SK-N-SH (cell line): ENCODE measurements around the gene IKBIP. TPM values are rescaled to one million over a fixed set of nuclear protein-coding genes. Genes with fewer than 3 reads are reported as not detected.

Experiments used
- CTCF ChIA-PET: fragments of 300-600, 350-600 bp; formaldehyde crosslinking; extraction: SDS; loops from one replicate; lab custom pipeline; 2021; lab: Yijun Ruan, JAX
- POLR2A ChIA-PET: fragments of 350-600 bp; sonication (Branson Sonifier 250); formaldehyde crosslinking; extraction: SDS; loops from one replicate; lab custom pipeline; 2020; ENCODE audit warnings: antibody characterized with exemption, inconsistent platforms; lab: Yijun Ruan, JAX
- DNase-seq: peaks from one replicate; pipeline ENCODE4 v3.0.0; 2012
- H2AFZ ChIP-seq: fragments of 200-600 bp; sonication (generic); 2 replicates; pipeline ENCODE4 v1.8.1; 2016; ENCODE audit warnings: antibody characterized with exemption, mild to moderate bottlenecking, low read depth
- H3F3A ChIP-seq: fragments of 200-600 bp; sonication (generic); replicated peaks from 2 replicates; pipeline ENCODE3; 2016; ENCODE audit warnings: antibody characterized with exemption, mild to moderate bottlenecking; ENCODE audit not compliant: insufficient read depth
- H3K27ac ChIP-seq, 2 experiments: fragments of 200-500 bp in 1 of 2; fragments of 200-600 bp in 1 of 2; sonication (Bioruptor generic) in 1 of 2; sonication (generic), shearing (Covaris generic) in 1 of 2; 2 replicates each; pipeline versions ENCODE4 v1.5.1 to v1.6.1; 2014 to 2016; ENCODE audit warnings: low read depth in 2 of 2, inconsistent platforms in 1 of 2, low read length in 1 of 2, mild to moderate bottlenecking in 1 of 2, mixed read lengths in 1 of 2
- H3K27me3 ChIP-seq: fragments of 200-600 bp; sonication (generic), shearing (Covaris generic); 2 replicates; pipeline ENCODE4 v1.6.1; 2016; ENCODE audit warnings: mixed run types; ENCODE audit not compliant: insufficient read depth
- H3K36me3 ChIP-seq, 2 experiments: fragments of 200-500 bp in 1 of 2; fragments of 200-600 bp in 1 of 2; sonication (Bioruptor generic) in 1 of 2; sonication (generic) in 1 of 2; replicated peaks in 1 of 2; 2 replicates each; pipeline versions ENCODE3 to v1.5.1; 2014 to 2016; ENCODE audit warnings: low read length in 1 of 2, mild to moderate bottlenecking in 1 of 2; ENCODE audit not compliant: insufficient read depth in 2 of 2, control insufficient read depth in 1 of 2
- H3K4me1 ChIP-seq, 2 experiments: fragments of 200-500 bp in 1 of 2; fragments of 200-600 bp in 1 of 2; sonication (Bioruptor generic) in 1 of 2; sonication (generic), shearing (Covaris generic) in 1 of 2; 2 replicates each; pipeline versions ENCODE4 v1.5.1 to v1.6.1; 2014 to 2016; ENCODE audit warnings: low read depth in 1 of 2, low read length in 1 of 2, mixed run types in 1 of 2; ENCODE audit not compliant: insufficient read depth in 2 of 2, control insufficient read depth in 1 of 2
- H3K4me2 ChIP-seq: fragments of 200-600 bp; sonication (generic), shearing (Covaris generic); 2 replicates; pipeline ENCODE4 v1.6.1; 2017; ENCODE audit warnings: mixed run types
- H3K4me3 ChIP-seq, 2 experiments: fragments of 200-500 bp in 1 of 2; fragments of 200-600 bp in 1 of 2; sonication (Bioruptor generic) in 1 of 2; sonication (generic), shearing (Covaris generic) in 1 of 2; 2 replicates each; pipeline versions ENCODE4 v1.5.1 to v1.8.1; 2014 to 2016; ENCODE audit warnings: low read depth in 2 of 2, inconsistent platforms in 1 of 2, low read length in 1 of 2, mild to moderate bottlenecking in 1 of 2, mixed read lengths in 1 of 2, moderate library complexity in 1 of 2
- H3K79me2 ChIP-seq: fragments of 200-600 bp; sonication (generic); 2 replicates; pipeline ENCODE4 v1.8.1; 2017; ENCODE audit warnings: mild to moderate bottlenecking; ENCODE audit not compliant: insufficient read depth
- H3K9ac ChIP-seq: fragments of 200-600 bp; sonication (generic); 2 replicates; pipeline ENCODE4 v1.6.1; 2017; ENCODE audit warnings: mixed run types
- H3K9me2 ChIP-seq: fragments of 200-600 bp; sonication (generic); 2 replicates; pipeline ENCODE4 v1.6.1; 2017; ENCODE audit warnings: mixed run types
- H3K9me3 ChIP-seq: fragments of 200-600 bp; sonication (generic); 2 replicates; pipeline ENCODE4 v1.6.1; 2017; ENCODE audit warnings: mixed run types, mild to moderate bottlenecking, moderate library complexity
- H4K20me1 ChIP-seq: fragments of 200-600 bp; sonication (generic); 2 replicates; pipeline ENCODE4 v1.6.1; 2017; ENCODE audit warnings: mild to moderate bottlenecking, mixed run types; ENCODE audit not compliant: insufficient read depth
- JUND ChIP-seq: IDR thresholded peaks from 2 replicates; pipeline ENCODE4 v1.4.0; 2012
- MEF2A ChIP-seq: IDR thresholded peaks from 2 replicates; pipeline ENCODE4 v1.4.0; 2012; ENCODE audit warnings: low read depth, borderline replicate concordance
- NFIC ChIP-seq: IDR thresholded peaks from 2 replicates; pipeline ENCODE4 v1.4.0; 2012; ENCODE audit warnings: borderline replicate concordance
- NRF1 ChIP-seq: IDR thresholded peaks from 2 replicates; pipeline ENCODE4 v1.6.1; 2012; ENCODE audit warnings: low read depth, mild to moderate bottlenecking, low read length
- RCOR1 ChIP-seq: fragments of 150-350 bp; IDR thresholded peaks from 2 replicates; pipeline ENCODE4 v1.6.1; 2017; ENCODE audit warnings: antibody characterized with exemption, low read length
- RFX5 ChIP-seq: IDR thresholded peaks from 2 replicates; pipeline ENCODE4 v1.6.1; 2012; ENCODE audit warnings: mild to moderate bottlenecking, improper control_type of control experiment, low read length
- SIN3A ChIP-seq: IDR thresholded peaks from 2 replicates; pipeline ENCODE4 v1.6.1; 2012; ENCODE audit warnings: low read depth, mild to moderate bottlenecking, low read length, moderate library complexity, borderline replicate concordance
- TCF12 ChIP-seq: IDR thresholded peaks from 2 replicates; pipeline ENCODE4 v1.4.0; 2012
- TEAD4 ChIP-seq: IDR thresholded peaks from 2 replicates; pipeline ENCODE4 v1.4.0; 2012; ENCODE audit warnings: mild to moderate bottlenecking, borderline replicate concordance; ENCODE audit not compliant: insufficient read depth
- YY1 ChIP-seq: IDR thresholded peaks from 2 replicates; pipeline ENCODE4 v1.4.0; 2012; ENCODE audit warnings: low read depth, mild to moderate bottlenecking
- WGBS: methylation state at CpG from one replicate; pipeline ENCODE4 v1.1.6; 2017; ENCODE audit warnings: low lambda C conversion rate; 5-methylcytosine and 5-hydroxymethylcytosine counted together
- polyA plus RNA-seq, 3 experiments: library from polyadenylated mRNA; depleted of rRNA; stranded (reverse); fragments of >200 nt; gene quantifications; 2 replicates each; pipeline ENCODE4 v1.2.3, GENCODE V29; 2012
- TF ChIP-seq, protein P1 (sequence below): IDR thresholded peaks from 2 replicates; pipeline ENCODE4 v1.4.0; 2012; ENCODE audit warnings: low read depth
- TF ChIP-seq, protein P2 (sequence below): fragments of 200-600 bp; sonication (generic); IDR thresholded peaks from 2 replicates; pipeline ENCODE4 v1.6.1; 2017; ENCODE audit warnings: antibody characterized with exemption, mild to moderate bottlenecking, moderate library complexity
- TF ChIP-seq, protein P3 (sequence below): fragments of 150-350 bp; IDR thresholded peaks from 2 replicates; pipeline ENCODE4 v1.6.1; 2017; ENCODE audit warnings: antibody characterized with exemption, low read length, low read depth, borderline replicate concordance

The IKBIP gene
- polyA plus RNA-seq, 1 of the 3 experiments (the other 2 are of a cell fraction): 25.2 TPM

DNA sequence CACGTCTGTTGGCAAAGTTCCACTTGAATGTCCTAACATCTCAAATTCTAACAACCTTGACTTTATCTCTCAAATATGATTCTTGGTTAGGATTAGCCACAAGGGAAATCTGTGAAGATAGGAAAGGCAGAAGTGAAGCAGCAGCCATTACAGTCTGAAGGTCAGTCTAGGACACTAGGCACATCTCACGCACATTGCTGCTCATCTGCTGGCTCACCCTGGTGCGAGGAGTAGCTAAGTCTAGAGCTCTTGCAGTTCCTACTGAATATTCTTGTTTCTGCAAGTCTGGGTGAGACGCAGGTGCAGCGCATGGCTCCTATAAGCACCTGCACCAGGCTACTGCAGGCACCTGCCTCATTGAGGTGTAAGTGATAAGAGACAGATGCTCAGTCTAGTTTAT, 57.5 kb downstream of the IKBIP start:
- H3K4me1 ChIP-seq: 0 out of 4 replicates have a peak, but pooled peaks cover 0 to 1% of the 10 kb centered on the region in 2 experiments
- H4K20me1 ChIP-seq: no peaks in the 10 kb centered on the region
- no peak overlapping the region for H3K4me2 ChIP-seq
- no peaks in the 10 kb centered on the region for H3K9me3 ChIP-seq
- POLR2A ChIA-PET: no interaction called here
- peaks cover 2% of the 10 kb centered on the region for H3F3A ChIP-seq
- H3K79me2 ChIP-seq: no peaks in the 10 kb centered on the region
- no peaks in the 10 kb centered on the region for H3K36me3 ChIP-seq
- H3K27me3 ChIP-seq: no peaks in the 10 kb centered on the region
- no peak overlapping the region for H3K27ac ChIP-seq
- H2AFZ ChIP-seq: no peak overlapping the region
- no peak for DNase-seq
- CTCF ChIA-PET: interaction anchor here (3.2 kb wide), 1 partner anchor 20 kb away, joined by 13 read pairs; no protein-coding TSS in a partner anchor
- H3K9me2 ChIP-seq: no peaks in the 10 kb centered on the region
- 99% methylated on average over 4 of the region's 5 CpGs for WGBS
- no peak for TF ChIP-seq RFX5
- H3K4me3 ChIP-seq: no peak overlapping the region
- no peak overlapping the region for H3K9ac ChIP-seq

DNA sequence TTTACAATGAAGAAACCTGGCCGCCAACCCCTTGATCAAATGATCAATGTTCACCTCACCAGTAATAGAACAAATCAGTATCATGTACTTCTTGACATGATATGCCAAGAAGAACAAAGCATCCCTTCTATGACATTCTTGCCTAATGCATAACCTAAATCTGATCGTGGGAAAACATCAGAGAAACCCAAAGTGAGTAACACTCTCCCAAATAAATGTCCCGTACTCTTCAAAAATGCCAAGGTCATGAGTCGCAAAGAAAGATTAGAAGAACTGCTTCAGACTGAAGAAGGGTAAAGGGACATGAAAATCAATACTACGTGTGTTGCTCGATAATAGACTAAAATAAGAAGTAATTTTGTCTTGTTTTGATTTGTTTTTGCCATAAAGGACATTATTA, 62.5 kb downstream of the IKBIP start:
- 68% methylated on average over 6 of the region's 6 CpGs for WGBS
- H3K27ac ChIP-seq: no peak overlapping the region
- H3K27me3 ChIP-seq: no peaks in the 10 kb centered on the region
- H3K4me1 ChIP-seq: 0 out of 4 replicates have a peak, but pooled peaks cover 0 to 4% of the 10 kb centered on the region in 2 experiments
- ChIA-PET POLR2A (interaction anchor here (1.3 kb wide), 1 partner anchor 12 kb away, joined by 6 read pairs; the partner anchor contains the start of gene SLC25A3), CTCF (interaction anchor here (1.6 kb wide), 1 partner anchor 72 kb away, joined by 4 read pairs; no protein-coding TSS in a partner anchor)
- H3K9me2 ChIP-seq: no peaks in the 10 kb centered on the region
- no peak overlapping the region for H3K4me3 ChIP-seq
- no peaks in the 10 kb centered on the region for H3K79me2 ChIP-seq
- no peak overlapping the region for H3K4me2 ChIP-seq
- no peaks in the 10 kb centered on the region for H3K36me3 ChIP-seq
- no peak overlapping the region for H2AFZ ChIP-seq
- H3F3A ChIP-seq: peaks cover 9% of the 10 kb centered on the region
- DNase-seq: no peak
- no peaks in the 10 kb centered on the region for H4K20me1 ChIP-seq
- TF ChIP-seq TEAD4 (no peak), TCF12 (no peak), SIN3A (no peak), JUND (no peak), NRF1 (no peak), NFIC (no peak), MEF2A (no peak), YY1 (no peak), RCOR1 (no peak)
- TF ChIP-seq, protein P1, sequence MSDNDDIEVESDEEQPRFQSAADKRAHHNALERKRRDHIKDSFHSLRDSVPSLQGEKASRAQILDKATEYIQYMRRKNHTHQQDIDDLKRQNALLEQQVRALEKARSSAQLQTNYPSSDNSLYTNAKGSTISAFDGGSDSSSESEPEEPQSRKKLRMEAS: no peak
- TF ChIP-seq, protein P2, sequence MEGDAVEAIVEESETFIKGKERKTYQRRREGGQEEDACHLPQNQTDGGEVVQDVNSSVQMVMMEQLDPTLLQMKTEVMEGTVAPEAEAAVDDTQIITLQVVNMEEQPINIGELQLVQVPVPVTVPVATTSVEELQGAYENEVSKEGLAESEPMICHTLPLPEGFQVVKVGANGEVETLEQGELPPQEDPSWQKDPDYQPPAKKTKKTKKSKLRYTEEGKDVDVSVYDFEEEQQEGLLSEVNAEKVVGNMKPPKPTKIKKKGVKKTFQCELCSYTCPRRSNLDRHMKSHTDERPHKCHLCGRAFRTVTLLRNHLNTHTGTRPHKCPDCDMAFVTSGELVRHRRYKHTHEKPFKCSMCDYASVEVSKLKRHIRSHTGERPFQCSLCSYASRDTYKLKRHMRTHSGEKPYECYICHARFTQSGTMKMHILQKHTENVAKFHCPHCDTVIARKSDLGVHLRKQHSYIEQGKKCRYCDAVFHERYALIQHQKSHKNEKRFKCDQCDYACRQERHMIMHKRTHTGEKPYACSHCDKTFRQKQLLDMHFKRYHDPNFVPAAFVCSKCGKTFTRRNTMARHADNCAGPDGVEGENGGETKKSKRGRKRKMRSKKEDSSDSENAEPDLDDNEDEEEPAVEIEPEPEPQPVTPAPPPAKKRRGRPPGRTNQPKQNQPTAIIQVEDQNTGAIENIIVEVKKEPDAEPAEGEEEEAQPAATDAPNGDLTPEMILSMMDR: no peak
- TF ChIP-seq, protein P3, sequence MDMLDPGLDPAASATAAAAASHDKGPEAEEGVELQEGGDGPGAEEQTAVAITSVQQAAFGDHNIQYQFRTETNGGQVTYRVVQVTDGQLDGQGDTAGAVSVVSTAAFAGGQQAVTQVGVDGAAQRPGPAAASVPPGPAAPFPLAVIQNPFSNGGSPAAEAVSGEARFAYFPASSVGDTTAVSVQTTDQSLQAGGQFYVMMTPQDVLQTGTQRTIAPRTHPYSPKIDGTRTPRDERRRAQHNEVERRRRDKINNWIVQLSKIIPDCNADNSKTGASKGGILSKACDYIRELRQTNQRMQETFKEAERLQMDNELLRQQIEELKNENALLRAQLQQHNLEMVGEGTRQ: no peak
- H3K9me3 ChIP-seq: no peaks in the 10 kb centered on the region
- no peak overlapping the region for H3K9ac ChIP-seq
